ENCODE results near the gene OCLN. TPM values are rescaled to one million over a fixed set of nuclear protein-coding genes. Genes with fewer than 3 reads are reported as not detected.
"Not testable (repeated sequence)": the region's sequence is repeated elsewhere in the genome, so short reads cannot be mapped to it uniquely, and the experiment has no call there.

Gene OCLN, protein sequence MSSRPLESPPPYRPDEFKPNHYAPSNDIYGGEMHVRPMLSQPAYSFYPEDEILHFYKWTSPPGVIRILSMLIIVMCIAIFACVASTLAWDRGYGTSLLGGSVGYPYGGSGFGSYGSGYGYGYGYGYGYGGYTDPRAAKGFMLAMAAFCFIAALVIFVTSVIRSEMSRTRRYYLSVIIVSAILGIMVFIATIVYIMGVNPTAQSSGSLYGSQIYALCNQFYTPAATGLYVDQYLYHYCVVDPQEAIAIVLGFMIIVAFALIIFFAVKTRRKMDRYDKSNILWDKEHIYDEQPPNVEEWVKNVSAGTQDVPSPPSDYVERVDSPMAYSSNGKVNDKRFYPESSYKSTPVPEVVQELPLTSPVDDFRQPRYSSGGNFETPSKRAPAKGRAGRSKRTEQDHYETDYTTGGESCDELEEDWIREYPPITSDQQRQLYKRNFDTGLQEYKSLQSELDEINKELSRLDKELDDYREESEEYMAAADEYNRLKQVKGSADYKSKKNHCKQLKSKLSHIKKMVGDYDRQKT
- total RNA-seq = 1 to 10 TPM; 2.0 to 9.0 TPM
- 0.53 to 0.70 reads per million in 2 donors for total RNA-seq

DNA sequence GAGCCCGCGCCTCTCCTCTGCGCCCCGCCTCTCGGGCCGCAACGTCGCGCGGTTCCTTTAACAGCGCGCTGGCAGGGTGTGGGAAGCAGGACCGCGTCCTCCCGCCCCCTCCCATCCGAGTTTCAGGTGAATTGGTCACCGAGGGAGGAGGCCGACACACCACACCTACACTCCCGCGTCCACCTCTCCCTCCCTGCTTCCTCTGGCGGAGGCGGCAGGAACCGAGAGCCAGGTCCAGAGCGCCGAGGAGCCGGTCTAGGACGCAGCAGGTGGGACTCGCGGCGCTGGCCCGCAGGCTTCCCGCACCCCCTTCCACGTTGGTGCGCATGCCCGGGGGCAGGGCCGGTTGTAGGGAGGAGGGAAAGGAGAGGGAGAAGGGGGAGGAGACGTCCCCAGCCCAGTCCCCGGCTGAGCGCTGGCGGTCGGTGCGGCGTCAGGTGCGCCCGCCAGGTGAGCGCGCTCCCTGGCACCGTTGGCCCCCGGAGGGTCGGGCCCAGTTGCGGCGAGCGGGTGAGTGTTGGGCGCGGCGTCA lies at the start of gene OCLN:
Gene OCLN (plus strand): TSS at position 400 of the 532 bp plus-strand sequence. CDS start 11,455 bp downstream, outside the sequence.
- DNase-seq (no peak), ATAC-seq (no peak)
- Mint-ChIP-seq H3K4me1 (peaks cover 10% of the 10 kb centered on the region), H3K27me3 (peaks cover 68% of the 10 kb centered on the region), H3K36me3 (ENCODE audit: low read depth) (peaks cover 2% of the 10 kb centered on the region), H3K4me3 (peak within 1 kb of the TSS; percentile 79), H3K27ac (no peak within 1 kb of the TSS)
- H3K9me3 ChIP-seq (ENCODE audit: control insufficient read depth, low read length, poor library complexity, severe bottlenecking) = no peaks in the 10 kb centered on the region

DNA sequence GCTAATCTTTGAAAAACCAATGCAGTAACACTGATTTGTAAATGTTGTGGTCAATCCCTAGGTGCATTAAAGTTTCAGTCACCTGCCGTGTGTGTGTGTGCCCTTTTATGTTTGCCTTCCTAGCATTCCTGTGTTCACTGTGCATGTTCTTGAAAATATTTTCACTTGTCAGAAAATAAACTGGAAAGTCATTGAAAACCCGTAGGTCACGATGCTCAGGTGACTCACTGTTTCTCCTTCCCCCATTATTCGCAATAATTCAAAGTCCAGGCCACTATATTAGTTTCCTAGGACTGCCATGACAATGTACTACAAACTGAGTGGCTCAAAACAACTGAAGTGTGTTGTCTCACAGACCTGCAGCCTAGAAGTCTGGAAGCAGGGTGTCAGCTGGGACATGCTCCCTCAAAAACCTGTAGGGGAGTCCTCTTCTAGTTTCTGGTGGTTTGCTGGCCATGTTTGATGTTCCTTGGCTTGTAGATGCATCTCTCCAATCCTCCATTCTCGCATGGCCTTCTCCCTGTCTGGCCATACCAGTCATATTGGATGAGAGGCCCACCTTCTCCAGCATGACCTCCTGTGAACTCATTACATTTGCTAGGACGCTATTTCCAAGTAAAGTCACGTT lies 48.3 kb upstream of the OCLN start:
- no peaks in the 10 kb centered on the region for H3K9me3 ChIP-seq (ENCODE audit: control insufficient read depth, low read length, poor library complexity, severe bottlenecking)
- Mint-ChIP-seq H3K4me1 (no peaks in the 10 kb centered on the region), H3K27me3 (no peaks in the 10 kb centered on the region), H3K27ac (no peak overlapping the region), H3K4me3 (no peak overlapping the region), H3K36me3 (ENCODE audit: low read depth) (no peaks in the 10 kb centered on the region)
- DNase-seq (no peak), ATAC-seq (no peak)

DNA sequence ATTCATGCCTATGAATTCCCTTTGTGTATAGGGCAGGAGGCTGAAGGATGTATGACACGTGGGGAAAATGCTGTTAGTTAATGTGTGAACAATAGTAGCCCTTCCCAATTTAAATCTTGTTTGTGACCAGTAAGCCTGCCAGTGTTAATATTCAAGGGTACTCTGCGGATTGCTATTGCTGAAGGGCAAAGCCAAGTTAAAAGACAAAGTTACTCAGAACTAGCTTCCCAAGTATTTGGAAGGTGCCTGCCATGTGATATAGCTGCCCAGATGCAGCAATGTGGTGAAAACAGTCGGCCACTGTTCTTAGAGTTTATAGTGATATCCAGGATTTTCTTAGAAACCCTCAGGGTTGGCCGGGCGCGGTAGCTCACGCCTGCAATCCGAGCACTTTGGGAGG lies 43.1 kb upstream of the OCLN start:
- DNase-seq (no peak), ATAC-seq (no peak)
- H3K27ac Mint-ChIP-seq = no peak overlapping the region
- H3K36me3 Mint-ChIP-seq (ENCODE audit: low read depth) = no peaks in the 10 kb centered on the region
- H3K9me3 ChIP-seq (ENCODE audit: control insufficient read depth, low read length, poor library complexity, severe bottlenecking) = no peaks in the 10 kb centered on the region
- peaks cover under 1% of the 10 kb centered on the region for H3K27me3 Mint-ChIP-seq
- H3K4me3 Mint-ChIP-seq = no peak overlapping the region
- no peaks in the 10 kb centered on the region for H3K4me1 Mint-ChIP-seq

DNA sequence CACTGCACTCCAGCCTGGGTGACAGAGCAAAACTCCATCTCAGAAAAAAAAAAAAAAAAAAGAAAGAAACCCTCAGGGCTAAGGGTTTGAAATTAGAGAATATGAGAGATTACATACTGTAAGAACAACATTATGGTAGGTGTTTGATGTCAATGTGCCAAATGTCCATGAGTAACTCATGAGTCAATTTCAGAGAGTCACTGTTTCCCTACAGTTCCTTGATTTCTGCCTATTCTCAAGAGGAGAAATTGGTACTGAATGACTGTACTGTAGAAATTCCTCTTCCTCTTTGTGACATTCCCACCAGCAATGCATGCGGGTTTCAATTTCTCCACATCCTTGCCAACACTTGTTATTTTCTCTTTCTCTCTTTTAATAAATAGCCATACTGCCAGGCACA lies 42.5 kb upstream of the OCLN start:
- peaks cover 5% of the 10 kb centered on the region for H3K27me3 Mint-ChIP-seq
- no peak overlapping the region for H3K27ac Mint-ChIP-seq
- H3K4me3 Mint-ChIP-seq = no peak overlapping the region
- H3K9me3 ChIP-seq (ENCODE audit: control insufficient read depth, low read length, poor library complexity, severe bottlenecking) = no peaks in the 10 kb centered on the region
- ATAC-seq (no peak), DNase-seq (no peak)
- H3K36me3 Mint-ChIP-seq (ENCODE audit: low read depth) = no peaks in the 10 kb centered on the region
- no peaks in the 10 kb centered on the region for H3K4me1 Mint-ChIP-seq

DNA sequence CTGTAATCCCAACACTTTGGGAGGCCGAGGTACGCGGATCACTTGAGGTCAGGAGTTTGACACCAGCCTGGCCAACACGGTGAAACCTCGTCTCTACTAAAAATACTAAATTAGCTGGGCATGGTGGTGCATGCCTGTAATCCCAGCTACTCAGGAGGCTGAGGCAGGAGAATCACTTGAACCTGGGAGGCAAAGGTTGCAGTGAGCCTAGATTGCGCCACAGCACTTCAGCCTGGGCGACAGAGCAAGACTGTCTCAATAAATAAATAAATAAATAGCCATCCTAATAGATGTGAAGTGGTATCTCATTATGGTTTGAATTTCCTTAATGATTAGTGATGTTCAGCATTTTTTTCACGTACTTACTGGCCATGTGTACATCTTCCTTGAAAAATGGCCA lies 42.1 kb upstream of the OCLN start:
- not testable (repeated sequence) for ATAC-seq, H3K27ac Mint-ChIP-seq

DNA sequence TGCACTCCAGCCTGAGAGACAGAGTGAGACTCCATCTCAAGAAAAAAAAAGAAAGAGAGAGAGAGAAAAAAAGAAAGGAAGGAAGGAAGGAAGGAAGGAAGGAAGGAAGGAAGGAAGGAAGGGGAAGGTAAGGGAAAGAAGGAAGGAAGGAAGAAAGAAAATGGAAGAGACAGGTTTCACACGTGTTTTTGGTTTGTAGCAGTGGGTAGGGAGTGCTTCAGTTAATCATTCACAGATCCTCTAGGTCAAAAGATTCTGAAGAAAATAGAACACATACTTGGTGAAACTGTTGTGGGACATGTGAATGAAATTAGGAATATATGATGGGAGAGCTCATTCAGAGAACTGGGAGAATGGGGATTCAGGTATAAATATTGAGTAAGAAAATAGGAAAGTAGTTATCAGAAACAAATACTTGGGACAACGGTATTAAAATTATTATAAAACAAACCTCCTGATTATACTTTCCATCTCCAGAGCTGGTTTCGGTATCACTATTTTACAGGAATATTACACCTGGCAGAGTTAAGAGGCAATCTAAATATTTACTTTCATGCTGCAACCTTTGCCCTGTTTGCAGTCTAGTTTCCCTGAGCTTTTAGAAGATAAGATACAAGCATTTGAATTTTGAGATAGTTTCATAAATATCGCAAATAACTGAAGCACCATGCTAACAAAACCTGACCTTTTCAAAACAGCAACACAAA lies 40.5 kb upstream of the OCLN start:
- H3K27ac Mint-ChIP-seq = no peak overlapping the region
- H3K9me3 ChIP-seq (ENCODE audit: control insufficient read depth, low read length, poor library complexity, severe bottlenecking) = no peaks in the 10 kb centered on the region
- no peak overlapping the region for H3K4me3 Mint-ChIP-seq
- no peaks in the 10 kb centered on the region for H3K36me3 Mint-ChIP-seq (ENCODE audit: low read depth)
- no peak for DNase-seq
- no peak for ATAC-seq
- peaks cover 5% of the 10 kb centered on the region for H3K27me3 Mint-ChIP-seq
- no peaks in the 10 kb centered on the region for H3K4me1 Mint-ChIP-seq

More for the DNA sequence above, 42.1 kb upstream of the OCLN start:
- not testable (repeated sequence) for H3K4me1 Mint-ChIP-seq; H3K9me3 ChIP-seq (ENCODE audit: control insufficient read depth, low read length, poor library complexity, severe bottlenecking); H3K27me3 Mint-ChIP-seq; H3K36me3 Mint-ChIP-seq (ENCODE audit: low read depth); H3K4me3 Mint-ChIP-seq; DNase-seq

DNA sequence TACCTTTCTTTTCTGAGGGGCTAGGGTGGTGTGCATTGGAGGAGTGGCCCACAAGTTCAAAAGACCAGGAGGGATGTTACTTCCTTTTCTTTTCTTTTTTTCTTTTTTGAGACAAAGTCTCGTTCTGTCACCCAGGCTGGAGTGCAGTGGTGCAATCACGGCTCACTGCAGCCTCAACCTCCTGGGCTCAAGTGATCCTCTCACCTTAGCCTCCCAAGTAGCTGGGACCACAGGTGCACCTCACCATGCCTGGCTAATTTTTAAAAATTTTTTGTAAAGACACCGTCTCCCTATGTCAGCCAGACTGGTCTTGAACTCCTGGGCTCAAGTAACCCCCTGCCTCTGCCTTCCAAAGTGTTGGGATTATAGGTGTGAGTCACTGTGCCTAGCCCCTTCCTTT lies 39.1 kb upstream of the OCLN start:
- not testable (repeated sequence) for H3K27me3 Mint-ChIP-seq; H3K4me3 Mint-ChIP-seq; H3K4me1 Mint-ChIP-seq; ATAC-seq; H3K9me3 ChIP-seq (ENCODE audit: control insufficient read depth, low read length, poor library complexity, severe bottlenecking); DNase-seq; H3K27ac Mint-ChIP-seq; H3K36me3 Mint-ChIP-seq (ENCODE audit: low read depth)

DNA sequence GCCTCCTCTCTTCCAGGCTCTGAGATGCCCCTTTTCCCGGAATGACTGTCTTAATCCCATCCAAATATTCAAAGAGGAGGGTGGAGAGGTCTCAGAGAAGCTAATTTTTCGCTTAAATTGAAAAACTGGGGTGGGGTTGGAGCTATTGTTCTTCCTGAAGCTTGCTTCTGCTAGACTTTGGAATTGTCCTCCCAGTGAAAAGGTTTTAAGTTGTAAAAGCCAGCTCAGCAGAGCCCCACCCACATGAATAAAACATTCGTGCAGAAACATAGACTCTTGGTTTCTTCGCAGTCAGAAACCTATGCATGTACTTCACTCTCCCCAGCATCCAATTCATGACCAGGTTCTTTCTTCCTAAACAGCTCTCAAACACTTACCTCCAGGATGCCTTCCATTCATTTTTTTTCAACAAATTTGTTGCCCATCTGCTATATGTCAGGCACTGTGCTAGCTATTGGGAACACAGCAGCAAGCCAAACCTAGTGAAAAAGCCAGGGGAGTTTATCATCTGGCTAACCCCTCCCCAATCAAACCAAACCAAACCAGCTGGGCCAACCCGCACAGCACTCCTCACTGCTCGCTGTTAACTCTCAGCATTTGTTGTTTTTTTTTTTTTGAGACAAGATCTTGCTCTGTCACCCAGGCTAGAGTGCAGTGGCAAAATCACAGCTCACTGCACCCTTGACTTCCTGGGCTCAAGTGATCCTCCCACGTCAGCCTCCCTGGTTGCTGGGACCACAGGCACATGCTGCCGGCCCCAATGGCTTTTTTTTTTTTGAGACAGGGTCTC lies 37.9 kb upstream of the OCLN start:
- H3K9me3 ChIP-seq (ENCODE audit: control insufficient read depth, low read length, poor library complexity, severe bottlenecking) = no peaks in the 10 kb centered on the region
- Mint-ChIP-seq H3K4me3 (no peak overlapping the region), H3K4me1 (no peaks in the 10 kb centered on the region), H3K36me3 (ENCODE audit: low read depth) (no peaks in the 10 kb centered on the region), H3K27ac (no peak overlapping the region), H3K27me3 (peaks cover 14% of the 10 kb centered on the region)
- DNase-seq = no peak
- no peak for ATAC-seq

DNA sequence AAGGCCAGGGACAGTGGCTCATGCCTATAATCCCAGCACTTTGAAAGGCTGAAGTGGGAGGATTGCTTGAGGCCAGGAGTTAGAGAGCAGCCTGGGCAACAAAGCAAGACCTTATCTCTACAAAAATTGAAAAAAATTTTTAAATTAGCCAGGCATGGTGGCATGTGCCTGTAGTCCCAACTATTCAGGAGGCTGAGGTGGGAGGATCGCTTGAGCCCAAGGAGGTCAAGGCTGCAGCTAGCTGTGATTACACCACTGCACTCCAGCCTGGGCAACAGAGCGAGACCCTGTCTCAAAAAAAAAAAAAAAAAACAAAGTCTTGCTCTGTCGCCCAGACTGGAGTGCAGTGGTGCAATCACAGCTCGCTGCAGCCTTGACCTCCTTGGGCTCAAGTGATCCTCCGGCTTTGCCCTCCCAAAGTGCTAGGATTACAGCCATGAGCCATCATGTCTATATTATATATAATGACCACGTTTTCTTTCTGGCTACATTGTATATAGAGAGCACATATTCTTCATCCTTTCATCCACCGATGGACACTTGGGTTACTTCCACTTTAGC lies 37.1 kb upstream of the OCLN start:
- not testable (repeated sequence) for H3K9me3 ChIP-seq (ENCODE audit: control insufficient read depth, low read length, poor library complexity, severe bottlenecking); H3K4me1 Mint-ChIP-seq; H3K4me3 Mint-ChIP-seq; H3K36me3 Mint-ChIP-seq (ENCODE audit: low read depth); DNase-seq; H3K27ac Mint-ChIP-seq; ATAC-seq
- H3K27me3 Mint-ChIP-seq = peaks cover 14% of the 10 kb centered on the region

DNA sequence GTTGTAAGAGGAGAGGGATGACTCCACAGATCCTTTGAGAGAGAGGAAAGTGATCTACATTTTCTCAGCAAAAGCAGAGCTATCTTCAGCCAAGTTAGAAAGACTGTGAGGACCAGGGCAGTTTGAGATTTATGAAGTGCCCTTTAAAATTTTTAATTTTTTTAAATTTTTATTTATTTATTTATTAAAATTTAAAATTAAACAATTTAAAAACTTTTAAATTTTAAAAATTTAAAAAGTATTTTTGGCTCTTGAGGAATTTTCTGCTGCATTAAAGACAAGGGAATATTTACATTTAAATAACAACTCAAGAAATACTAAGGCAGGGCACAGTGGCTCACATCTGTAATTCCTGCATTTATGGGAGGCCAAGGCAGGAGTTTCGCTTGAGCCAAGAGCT lies 30.4 kb upstream of the OCLN start:
- H3K9me3 ChIP-seq (ENCODE audit: control insufficient read depth, low read length, poor library complexity, severe bottlenecking) = no peaks in the 10 kb centered on the region
- DNase-seq (no peak), ATAC-seq (no peak)
- Mint-ChIP-seq H3K27ac (no peak overlapping the region), H3K4me1 (no peaks in the 10 kb centered on the region), H3K27me3 (peaks cover 9% of the 10 kb centered on the region), H3K36me3 (ENCODE audit: low read depth) (no peaks in the 10 kb centered on the region), H3K4me3 (no peak overlapping the region)

DNA sequence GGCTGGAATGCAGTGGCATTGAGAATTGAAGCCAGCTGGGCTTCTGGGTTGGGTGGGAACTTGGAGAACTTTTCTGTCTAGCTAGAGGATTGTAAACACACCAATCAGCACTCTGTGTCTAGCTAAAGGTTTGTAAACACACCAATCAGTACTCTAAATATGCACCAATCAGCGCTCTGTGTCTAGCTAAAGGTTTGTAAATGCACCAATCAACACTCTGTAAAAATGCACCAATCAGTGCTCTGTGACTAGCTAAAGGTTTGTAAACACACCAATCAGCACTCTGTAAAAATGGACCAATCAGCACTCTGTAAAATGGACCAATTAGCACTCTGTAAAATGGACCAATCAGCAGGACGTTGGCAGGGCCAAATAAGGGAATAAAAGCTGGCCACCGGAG lies 26.2 kb upstream of the OCLN start:
- H3K36me3 Mint-ChIP-seq (ENCODE audit: low read depth); ATAC-seq; H3K27ac Mint-ChIP-seq; H3K4me1 Mint-ChIP-seq; H3K4me3 Mint-ChIP-seq; H3K9me3 ChIP-seq (ENCODE audit: control insufficient read depth, low read length, poor library complexity, severe bottlenecking); DNase-seq; H3K27me3 Mint-ChIP-seq: not testable (repeated sequence)

DNA sequence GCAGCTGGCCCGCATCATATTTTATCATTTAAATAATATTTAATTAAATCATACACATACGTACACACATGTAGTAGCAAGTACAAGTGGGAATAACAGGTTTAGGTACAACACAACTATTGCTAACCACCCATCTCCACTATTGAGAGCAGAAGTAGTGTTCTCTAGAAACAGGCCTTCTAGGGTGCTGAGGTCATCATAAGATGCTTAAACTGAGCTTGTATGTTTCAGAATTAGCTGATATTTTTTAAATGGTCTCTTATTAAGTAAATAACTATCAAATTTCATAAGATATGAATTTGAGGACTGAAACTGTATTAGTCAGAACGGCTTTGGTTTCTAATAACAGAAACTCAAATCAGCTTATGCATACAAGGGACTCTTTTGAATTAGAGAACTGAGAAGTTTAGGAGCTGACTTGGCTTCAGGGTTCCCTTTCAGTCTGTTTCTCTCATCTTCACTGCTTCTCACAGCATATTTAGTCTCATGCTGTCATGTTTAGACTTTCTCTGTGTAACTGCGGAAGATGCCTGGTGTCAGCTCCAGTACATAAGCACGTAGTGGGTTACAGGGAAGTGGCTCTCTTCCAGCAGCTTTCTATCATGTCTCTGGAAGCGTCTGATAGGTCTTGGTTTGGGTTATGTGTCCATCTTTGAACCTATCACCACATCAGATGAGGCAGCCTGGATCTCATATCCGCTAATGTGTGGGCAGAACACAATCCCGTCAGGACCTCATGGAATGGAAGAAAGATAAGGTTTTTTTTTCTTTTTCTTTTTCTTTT lies 25.0 kb upstream of the OCLN start:
- H3K4me3 Mint-ChIP-seq = no peak overlapping the region
- no peaks in the 10 kb centered on the region for H3K27me3 Mint-ChIP-seq
- DNase-seq (no peak), ATAC-seq (no peak)
- no peaks in the 10 kb centered on the region for H3K36me3 Mint-ChIP-seq (ENCODE audit: low read depth)
- no peaks in the 10 kb centered on the region for H3K9me3 ChIP-seq (ENCODE audit: control insufficient read depth, low read length, poor library complexity, severe bottlenecking)
- H3K27ac Mint-ChIP-seq = no peak overlapping the region
- H3K4me1 Mint-ChIP-seq = no peaks in the 10 kb centered on the region

Measured in T-helper 17 cell (primary cell).